DND-41 (cell line): Measurements from ENCODE around the gene TTLL5.
"Not testable (repeated sequence)": the region's sequence is repeated elsewhere in the genome, so short reads cannot be mapped to it uniquely, and the experiment has no call there.

Experiments used
- ATAC-seq: fragments of 200-7000 bp; cut with Tn5 transposase; 3 replicates; pipeline ENCODE4 v1.9.1; 2021; ENCODE audit warnings: low read depth; ENCODE audit not compliant: insufficient read depth
- DNase-seq: peaks from one replicate; pipeline ENCODE4 v3.0.0-alpha.2; 2020
- H2AFZ ChIP-seq: 2 replicates; pipeline ENCODE4 v1.6.0; 2012; ENCODE audit warnings: low read depth, low read length
- H3K27ac ChIP-seq: 2 replicates; pipeline ENCODE4 v1.5.1; 2012; ENCODE audit warnings: low read length, inconsistent platforms
- H3K27me3 ChIP-seq: fragments of 200-600 bp; sonication (generic); 2 replicates; pipeline ENCODE4 v1.6.0; 2012; ENCODE audit warnings: low read length, mild to moderate bottlenecking, inconsistent platforms; ENCODE audit not compliant: insufficient read depth, poor library complexity
- H3K36me3 ChIP-seq: 2 replicates; pipeline ENCODE4 v1.5.1; 2012; ENCODE audit warnings: low read length, inconsistent platforms; ENCODE audit not compliant: insufficient read depth
- H3K4me1 ChIP-seq: 2 replicates; pipeline ENCODE4 v1.5.1; 2012; ENCODE audit warnings: mild to moderate bottlenecking, low read length; ENCODE audit not compliant: insufficient read depth
- H3K4me2 ChIP-seq: 2 replicates; pipeline ENCODE4 v1.6.0; 2012; ENCODE audit warnings: mild to moderate bottlenecking, moderate library complexity, low read length, inconsistent platforms; ENCODE audit not compliant: insufficient read depth
- H3K4me3 ChIP-seq, 2 experiments: fragments of 200-600 bp in 1 of 2; shearing (Covaris generic) in 1 of 2; 2 replicates each; pipeline ENCODE4 v1.5.1; 2012 to 2016; ENCODE audit warnings: inconsistent platforms in 2 of 2, low read length in 2 of 2, mild to moderate bottlenecking in 2 of 2, low read depth in 1 of 2, moderate library complexity in 1 of 2
- H3K79me2 ChIP-seq: 2 replicates; pipeline ENCODE4 v1.6.0; 2012; ENCODE audit warnings: low read length, inconsistent platforms; ENCODE audit not compliant: insufficient read depth
- H3K9ac ChIP-seq: 2 replicates; pipeline ENCODE4 v1.6.0; 2012; ENCODE audit warnings: low read depth, mild to moderate bottlenecking, inconsistent platforms, low read length, moderate library complexity
- H3K9me3 ChIP-seq: 2 replicates; pipeline ENCODE4 v1.5.1; 2012; ENCODE audit warnings: low read length, moderate library complexity, mild to moderate bottlenecking, inconsistent platforms; ENCODE audit not compliant: insufficient read depth, severe bottlenecking
- H4K20me1 ChIP-seq: 2 replicates; pipeline ENCODE4 v1.6.0; 2012; ENCODE audit warnings: low read length; ENCODE audit not compliant: insufficient read depth
- CTCF ChIP-seq: IDR thresholded peaks from 2 replicates; pipeline ENCODE4 v1.5.1; 2012; ENCODE audit warnings: borderline replicate concordance, low read length, moderate library complexity, mild to moderate bottlenecking; ENCODE audit not compliant: poor library complexity, severe bottlenecking; ENCODE audit errors: extremely low read depth
- EZH2 ChIP-seq: IDR thresholded peaks from 3 replicates; pipeline ENCODE4 v1.6.1; 2012; ENCODE audit warnings: borderline replicate concordance, low read depth, mild to moderate bottlenecking, moderate library complexity, low read length, inconsistent platforms; ENCODE audit not compliant: severe bottlenecking

Gene TTLL5

GRCh38 chr14:75842551-75842950, 181.5 kb downstream of the TTLL5 start:
- no peak overlapping the region for H3K4me2 ChIP-seq
- TF ChIP-seq CTCF (no peak), EZH2 (no peak)
- DNase-seq: no peak

GRCh38 chr14:75844486-75844885, 183.4 kb downstream of the TTLL5 start:
- Histone ChIP-seq H3K9ac (no peak overlapping the region), H3K4me2 (no peak overlapping the region), H3K36me3 (peaks cover 3% of the 10 kb centered on the region; the same call in 1 of the 2 replicates), H3K79me2 (no peaks in the 10 kb centered on the region), H3K27me3 (no peaks in the 10 kb centered on the region), H4K20me1 (no peaks in the 10 kb centered on the region), H3K4me3 (no peak overlapping the region), H2AFZ (no peak overlapping the region), H3K27ac (no peak overlapping the region), H3K4me1 (no peaks in the 10 kb centered on the region), H3K9me3 (no peaks in the 10 kb centered on the region)
- no peak for TF ChIP-seq CTCF
- no peak for TF ChIP-seq EZH2
- DNase-seq: no peak
- no peak for ATAC-seq

More at GRCh38 chr14:75842551-75842950, 181.5 kb downstream of the TTLL5 start:
- peaks cover 6% of the 10 kb centered on the region; the same call in 1 of the 2 replicates for H3K36me3 ChIP-seq
- H2AFZ ChIP-seq: no peak overlapping the region
- H3K27me3 ChIP-seq: no peaks in the 10 kb centered on the region
- no peak overlapping the region for H3K4me3 ChIP-seq
- H4K20me1 ChIP-seq: no peaks in the 10 kb centered on the region
- no peak overlapping the region for H3K27ac ChIP-seq
- H3K4me1 ChIP-seq: no peaks in the 10 kb centered on the region
- H3K79me2 ChIP-seq: no peaks in the 10 kb centered on the region
- no peak overlapping the region for H3K9ac ChIP-seq
- no peak for ATAC-seq
- H3K9me3 ChIP-seq: no peaks in the 10 kb centered on the region

- no peak overlapping the region for H3K4me2 ChIP-seq
- no peak overlapping the region for H3K4me3 ChIP-seq
- no peak for ATAC-seq
These were observed 184.2 kb downstream of the TTLL5 start for GRCh38 chr14:75845136-75845804.

GRCh38 chr14:75846694-75847093, 185.6 kb downstream of the TTLL5 start:
- not testable (repeated sequence) for H3K4me2 ChIP-seq, H3K36me3 ChIP-seq, H3K9ac ChIP-seq, H3K4me1 ChIP-seq, ATAC-seq, H3K9me3 ChIP-seq, H3K79me2 ChIP-seq, H3K27me3 ChIP-seq, H3K4me3 ChIP-seq, H3K27ac ChIP-seq, H2AFZ ChIP-seq, DNase-seq, H4K20me1 ChIP-seq

More at GRCh38 chr14:75845136-75845804, 184.2 kb downstream of the TTLL5 start:
- no peak overlapping the region for H3K27ac ChIP-seq
- H3K9me3 ChIP-seq: no peaks in the 10 kb centered on the region
- H3K36me3 ChIP-seq: peaks cover 3% of the 10 kb centered on the region; the same call in 1 of the 2 replicates
- no peak overlapping the region for H2AFZ ChIP-seq
- no peaks in the 10 kb centered on the region for H3K4me1 ChIP-seq
- H3K27me3 ChIP-seq: no peaks in the 10 kb centered on the region
- no peak overlapping the region for H3K9ac ChIP-seq
- TF ChIP-seq CTCF (no peak), EZH2 (no peak)
- H4K20me1 ChIP-seq: no peaks in the 10 kb centered on the region
- no peaks in the 10 kb centered on the region for H3K79me2 ChIP-seq
- DNase-seq: no peak
